ENCODE data around the gene NYAP2. TPM values are rescaled to one million over a fixed set of nuclear protein-coding genes. Genes with fewer than 3 reads are reported as not detected.

NYAP2 gene
- total RNA-seq, 4 donors from 2014 or later, result 0.14 TPM; not detected in 3

DNA sequence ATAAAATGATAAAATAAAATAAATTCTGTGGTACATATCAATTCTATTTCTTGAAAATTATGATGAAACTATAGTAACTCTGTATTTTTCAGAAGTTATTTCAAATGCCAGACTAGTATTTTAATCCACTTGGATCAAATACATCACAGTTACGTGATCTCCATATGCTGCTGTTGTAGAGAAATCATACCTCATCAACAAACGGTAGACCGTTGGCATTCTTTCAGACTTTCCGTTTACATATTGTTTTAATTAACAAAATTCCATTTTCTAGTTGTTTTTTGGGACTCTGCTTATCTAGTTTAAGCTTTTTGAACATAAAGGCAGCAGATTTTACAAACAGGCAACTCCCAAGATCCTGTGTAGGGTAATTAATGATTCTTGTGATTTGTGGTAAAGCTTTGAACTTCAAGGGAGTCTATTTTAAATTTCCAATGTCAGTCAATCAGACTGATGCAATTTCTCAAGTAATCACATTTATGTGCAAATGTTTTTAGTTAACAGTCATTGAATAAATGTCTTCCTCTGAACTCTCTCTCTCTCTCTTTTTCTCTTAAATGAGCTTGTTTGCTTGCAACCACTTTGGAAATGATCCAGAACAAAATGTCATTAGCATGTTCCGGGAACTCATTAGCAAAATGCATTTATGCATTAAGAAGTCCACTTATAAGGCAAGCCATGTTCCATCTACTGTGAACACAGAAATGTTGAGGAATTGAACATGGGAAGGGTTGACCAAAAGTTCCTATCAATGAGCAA lies 31.8 kb downstream of the NYAP2 start:
- intact Hi-C loops (cut with DNase I; ENCODE audit: low total_unique reads), result no loop called here
- Histone ChIP-seq H3K36me3 (no peaks in the 10 kb centered on the region), H3K4me3 (no peak overlapping the region), H3K9me3 (no peaks in the 10 kb centered on the region), H3K27ac (no peak overlapping the region), H3K4me1 (no peaks in the 10 kb centered on the region), H3K27me3 (no peaks in the 10 kb centered on the region)
- no peak for DNase-seq
- TF ChIP-seq, protein P1, sequence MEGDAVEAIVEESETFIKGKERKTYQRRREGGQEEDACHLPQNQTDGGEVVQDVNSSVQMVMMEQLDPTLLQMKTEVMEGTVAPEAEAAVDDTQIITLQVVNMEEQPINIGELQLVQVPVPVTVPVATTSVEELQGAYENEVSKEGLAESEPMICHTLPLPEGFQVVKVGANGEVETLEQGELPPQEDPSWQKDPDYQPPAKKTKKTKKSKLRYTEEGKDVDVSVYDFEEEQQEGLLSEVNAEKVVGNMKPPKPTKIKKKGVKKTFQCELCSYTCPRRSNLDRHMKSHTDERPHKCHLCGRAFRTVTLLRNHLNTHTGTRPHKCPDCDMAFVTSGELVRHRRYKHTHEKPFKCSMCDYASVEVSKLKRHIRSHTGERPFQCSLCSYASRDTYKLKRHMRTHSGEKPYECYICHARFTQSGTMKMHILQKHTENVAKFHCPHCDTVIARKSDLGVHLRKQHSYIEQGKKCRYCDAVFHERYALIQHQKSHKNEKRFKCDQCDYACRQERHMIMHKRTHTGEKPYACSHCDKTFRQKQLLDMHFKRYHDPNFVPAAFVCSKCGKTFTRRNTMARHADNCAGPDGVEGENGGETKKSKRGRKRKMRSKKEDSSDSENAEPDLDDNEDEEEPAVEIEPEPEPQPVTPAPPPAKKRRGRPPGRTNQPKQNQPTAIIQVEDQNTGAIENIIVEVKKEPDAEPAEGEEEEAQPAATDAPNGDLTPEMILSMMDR (IDR thresholded peaks at IDR 0.05), result no peak
- no peak for TF ChIP-seq POLR2A (IDR thresholded peaks at IDR 0.05)

DNA sequence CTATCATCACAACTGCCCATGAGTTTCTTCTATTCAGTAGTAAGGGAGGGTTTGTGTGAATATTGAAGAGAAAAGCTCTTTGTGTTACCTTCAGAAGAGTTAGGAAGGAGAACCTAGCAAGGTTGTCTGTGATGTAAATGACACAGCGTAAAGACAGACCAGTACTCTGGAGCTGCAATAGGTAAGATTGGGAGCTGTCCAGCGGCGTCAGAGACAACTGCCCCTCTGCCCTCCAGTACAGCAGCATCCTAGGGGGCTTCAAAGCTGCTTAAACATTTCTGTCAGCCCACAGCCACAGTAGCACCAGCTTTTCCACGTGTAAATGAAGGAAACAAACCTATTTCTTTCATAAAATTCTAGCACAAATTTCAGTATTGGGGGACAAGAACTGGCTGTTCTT lies 34.5 kb downstream of the NYAP2 start:
- H3K9me3 ChIP-seq, result no peaks in the 10 kb centered on the region
- no peaks in the 10 kb centered on the region for H3K36me3 ChIP-seq
- TF ChIP-seq, protein P1 (IDR thresholded peaks at IDR 0.05), result no peak
- TF ChIP-seq POLR2A (IDR thresholded peaks at IDR 0.05), result no peak
- intact Hi-C loops (cut with DNase I; ENCODE audit: low total_unique reads), result no loop called here
- no peak overlapping the region for H3K27ac ChIP-seq
- DNase-seq, result no peak
- no peak overlapping the region for H3K4me3 ChIP-seq
- no peaks in the 10 kb centered on the region for H3K4me1 ChIP-seq
- H3K27me3 ChIP-seq, result no peaks in the 10 kb centered on the region

DNA sequence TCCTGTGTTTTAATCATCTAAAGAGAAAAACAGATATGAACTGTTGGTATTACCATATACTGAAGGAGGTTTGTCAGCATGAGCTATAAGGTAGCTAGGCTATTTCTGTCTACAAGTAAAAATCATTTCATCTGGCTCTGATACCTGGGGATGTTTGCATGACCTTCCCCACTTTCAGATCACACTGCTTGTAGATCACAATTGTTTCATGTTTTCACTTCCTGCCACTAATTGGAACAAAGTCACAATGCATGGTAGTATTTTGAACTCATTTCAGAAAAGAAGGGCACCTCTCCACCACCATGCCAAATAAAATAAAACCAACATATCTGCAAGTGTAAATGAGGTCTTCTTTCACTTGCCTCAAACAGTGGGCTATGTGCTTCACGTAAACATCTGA lies 37.8 kb downstream of the NYAP2 start:
- H3K4me3 ChIP-seq, result no peak overlapping the region
- no peaks in the 10 kb centered on the region for H3K36me3 ChIP-seq
- no peak for DNase-seq
- intact Hi-C loops (cut with DNase I; ENCODE audit: low total_unique reads), result no loop called here
- no peaks in the 10 kb centered on the region for H3K27me3 ChIP-seq
- H3K9me3 ChIP-seq, result no peaks in the 10 kb centered on the region
- no peak overlapping the region for H3K27ac ChIP-seq
- H3K4me1 ChIP-seq, result no peaks in the 10 kb centered on the region
- TF ChIP-seq, protein P1 (IDR thresholded peaks at IDR 0.05), result no peak
- TF ChIP-seq POLR2A (IDR thresholded peaks at IDR 0.05), result no peak

DNA sequence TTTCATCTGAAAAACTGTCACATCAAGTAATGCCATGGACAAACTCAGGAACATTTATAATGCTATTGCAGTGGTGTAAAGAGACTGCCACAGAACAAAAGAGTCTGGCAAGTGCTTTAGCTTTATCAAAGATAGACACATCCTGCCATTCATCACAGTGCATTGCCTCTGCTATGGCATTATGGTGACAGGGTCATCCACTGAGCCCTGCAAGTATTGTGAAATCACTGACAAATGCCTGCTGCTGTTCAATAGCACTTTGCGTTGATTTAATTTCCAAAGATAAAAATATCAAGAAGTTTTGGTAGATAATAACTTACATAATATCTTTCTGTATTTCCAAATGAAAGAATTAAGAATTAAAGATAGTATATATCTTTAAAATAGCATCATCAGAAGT lies 38.7 kb downstream of the NYAP2 start:
- TF ChIP-seq, protein P1 (IDR thresholded peaks at IDR 0.05), result no peak
- TF ChIP-seq POLR2A (IDR thresholded peaks at IDR 0.05), result no peak
- intact Hi-C loops (cut with DNase I; ENCODE audit: low total_unique reads), result no loop called here
- Histone ChIP-seq H3K27me3 (no peaks in the 10 kb centered on the region), H3K9me3 (no peaks in the 10 kb centered on the region), H3K36me3 (no peaks in the 10 kb centered on the region), H3K4me1 (no peaks in the 10 kb centered on the region), H3K4me3 (no peak overlapping the region), H3K27ac (no peak overlapping the region)
- no peak for DNase-seq

DNA sequence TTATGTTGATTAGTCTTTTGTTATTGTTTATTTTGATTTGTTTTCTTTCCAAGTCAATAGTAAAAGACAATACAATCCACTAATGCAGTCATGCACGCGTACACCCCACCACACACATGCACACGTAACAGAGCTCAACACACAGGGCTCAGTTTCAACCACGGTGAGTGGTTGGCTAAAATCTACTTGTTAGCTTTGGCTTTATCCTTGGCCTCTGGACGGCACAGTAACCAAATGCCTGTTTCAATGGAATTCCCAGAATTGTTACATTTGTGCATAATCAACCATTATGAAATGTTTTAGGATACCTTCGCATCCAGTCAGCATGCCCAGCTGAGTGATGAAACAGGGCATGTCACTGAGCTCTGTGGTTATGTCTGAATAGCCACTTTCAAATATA lies 53.2 kb downstream of the NYAP2 start:
- Histone ChIP-seq H3K27me3 (no peaks in the 10 kb centered on the region), H3K4me3 (no peak overlapping the region), H3K4me1 (no peaks in the 10 kb centered on the region), H3K27ac (no peak overlapping the region), H3K36me3 (no peaks in the 10 kb centered on the region), H3K9me3 (no peaks in the 10 kb centered on the region)
- intact Hi-C loops (cut with DNase I; ENCODE audit: low total_unique reads), result no loop called here
- no peak for DNase-seq
- TF ChIP-seq POLR2A (IDR thresholded peaks at IDR 0.05), result no peak
- TF ChIP-seq, protein P1 (IDR thresholded peaks at IDR 0.05), result no peak

All from uterus (tissue), 4 donors.